HL-60 (cell line): ENCODE measurements around the gene SOCS4.

ENCODE experiments used
- GABPA ChIP-seq: IDR thresholded peaks from 2 replicates; pipeline ENCODE4 v1.6.1; 2012; ENCODE audit warnings: low read depth
- POLR2AphosphoS5 ChIP-seq: IDR thresholded peaks from 2 replicates; pipeline ENCODE4 v1.6.1; 2012; ENCODE audit warnings: low read depth
- TF ChIP-seq, protein P1 (sequence below): IDR thresholded peaks from one replicate; pipeline ENCODE4 v1.5.1; 2011; ENCODE audit warnings: low read length, control low read depth, inconsistent platforms; ENCODE audit not compliant: insufficient read depth
- TF ChIP-seq, protein P2 (sequence below): IDR thresholded peaks from 2 replicates; pipeline ENCODE4 v1.6.1; 2012; ENCODE audit warnings: low read depth; ENCODE audit not compliant: insufficient replicate concordance

DNA sequence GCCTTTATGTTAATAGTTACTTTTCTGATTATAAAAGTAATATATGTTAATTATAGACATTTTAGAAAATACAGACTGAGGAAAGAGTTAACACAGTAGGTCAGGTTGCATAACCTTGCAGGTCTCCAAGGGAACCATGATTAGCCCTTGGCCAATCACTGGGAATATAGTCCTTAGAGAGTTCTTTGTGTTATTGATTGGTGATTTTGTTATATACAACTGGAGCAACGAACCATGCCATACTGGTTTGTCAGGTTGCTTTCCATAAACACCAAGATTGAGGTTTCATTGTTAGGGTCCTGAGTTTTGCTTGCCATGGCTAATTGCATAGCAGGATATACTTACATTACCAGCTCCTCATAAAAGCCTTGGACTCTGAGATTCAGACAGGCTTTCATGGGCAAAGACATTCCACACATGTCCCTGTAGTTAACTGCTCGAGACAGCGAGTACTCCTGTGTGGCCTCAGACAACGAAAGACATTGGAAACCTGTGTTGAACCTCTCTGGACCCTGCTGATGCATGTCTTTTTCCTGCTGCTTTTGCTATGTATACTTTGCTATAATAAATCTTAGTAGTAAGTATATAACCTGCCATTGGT lies 58.1 kb downstream of the SOCS4 start:
- TF ChIP-seq, protein P1, sequence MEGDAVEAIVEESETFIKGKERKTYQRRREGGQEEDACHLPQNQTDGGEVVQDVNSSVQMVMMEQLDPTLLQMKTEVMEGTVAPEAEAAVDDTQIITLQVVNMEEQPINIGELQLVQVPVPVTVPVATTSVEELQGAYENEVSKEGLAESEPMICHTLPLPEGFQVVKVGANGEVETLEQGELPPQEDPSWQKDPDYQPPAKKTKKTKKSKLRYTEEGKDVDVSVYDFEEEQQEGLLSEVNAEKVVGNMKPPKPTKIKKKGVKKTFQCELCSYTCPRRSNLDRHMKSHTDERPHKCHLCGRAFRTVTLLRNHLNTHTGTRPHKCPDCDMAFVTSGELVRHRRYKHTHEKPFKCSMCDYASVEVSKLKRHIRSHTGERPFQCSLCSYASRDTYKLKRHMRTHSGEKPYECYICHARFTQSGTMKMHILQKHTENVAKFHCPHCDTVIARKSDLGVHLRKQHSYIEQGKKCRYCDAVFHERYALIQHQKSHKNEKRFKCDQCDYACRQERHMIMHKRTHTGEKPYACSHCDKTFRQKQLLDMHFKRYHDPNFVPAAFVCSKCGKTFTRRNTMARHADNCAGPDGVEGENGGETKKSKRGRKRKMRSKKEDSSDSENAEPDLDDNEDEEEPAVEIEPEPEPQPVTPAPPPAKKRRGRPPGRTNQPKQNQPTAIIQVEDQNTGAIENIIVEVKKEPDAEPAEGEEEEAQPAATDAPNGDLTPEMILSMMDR = no peak
- TF ChIP-seq POLR2AphosphoS5 = no peak
- no peak for TF ChIP-seq GABPA
- TF ChIP-seq, protein P2, sequence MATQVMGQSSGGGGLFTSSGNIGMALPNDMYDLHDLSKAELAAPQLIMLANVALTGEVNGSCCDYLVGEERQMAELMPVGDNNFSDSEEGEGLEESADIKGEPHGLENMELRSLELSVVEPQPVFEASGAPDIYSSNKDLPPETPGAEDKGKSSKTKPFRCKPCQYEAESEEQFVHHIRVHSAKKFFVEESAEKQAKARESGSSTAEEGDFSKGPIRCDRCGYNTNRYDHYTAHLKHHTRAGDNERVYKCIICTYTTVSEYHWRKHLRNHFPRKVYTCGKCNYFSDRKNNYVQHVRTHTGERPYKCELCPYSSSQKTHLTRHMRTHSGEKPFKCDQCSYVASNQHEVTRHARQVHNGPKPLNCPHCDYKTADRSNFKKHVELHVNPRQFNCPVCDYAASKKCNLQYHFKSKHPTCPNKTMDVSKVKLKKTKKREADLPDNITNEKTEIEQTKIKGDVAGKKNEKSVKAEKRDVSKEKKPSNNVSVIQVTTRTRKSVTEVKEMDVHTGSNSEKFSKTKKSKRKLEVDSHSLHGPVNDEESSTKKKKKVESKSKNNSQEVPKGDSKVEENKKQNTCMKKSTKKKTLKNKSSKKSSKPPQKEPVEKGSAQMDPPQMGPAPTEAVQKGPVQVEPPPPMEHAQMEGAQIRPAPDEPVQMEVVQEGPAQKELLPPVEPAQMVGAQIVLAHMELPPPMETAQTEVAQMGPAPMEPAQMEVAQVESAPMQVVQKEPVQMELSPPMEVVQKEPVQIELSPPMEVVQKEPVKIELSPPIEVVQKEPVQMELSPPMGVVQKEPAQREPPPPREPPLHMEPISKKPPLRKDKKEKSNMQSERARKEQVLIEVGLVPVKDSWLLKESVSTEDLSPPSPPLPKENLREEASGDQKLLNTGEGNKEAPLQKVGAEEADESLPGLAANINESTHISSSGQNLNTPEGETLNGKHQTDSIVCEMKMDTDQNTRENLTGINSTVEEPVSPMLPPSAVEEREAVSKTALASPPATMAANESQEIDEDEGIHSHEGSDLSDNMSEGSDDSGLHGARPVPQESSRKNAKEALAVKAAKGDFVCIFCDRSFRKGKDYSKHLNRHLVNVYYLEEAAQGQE = no peak
